HG02571 (cell line): ENCODE measurements around the gene TOM1L2.

Experiments used
- ATAC-seq: cut with Tn5 transposase; IDR thresholded peaks from one replicate; pipeline ENCODE4 v1.9.1; 2021; ENCODE audit warnings: mild to moderate bottlenecking, moderate library complexity; ENCODE audit not compliant: unreplicated experiment

TOM1L2 gene

GRCh38 chr17:17823433-17824118, 148.6 kb downstream of the TOM1L2 start:
- ATAC-seq: peak; percentile 70

GRCh38 chr17:17822616-17823015, 149.6 kb downstream of the TOM1L2 start:
- ATAC-seq: no peak

GRCh38 chr17:17822189-17822588, 150.0 kb downstream of the TOM1L2 start:
- no peak for ATAC-seq

- ATAC-seq: no peak
Observed at GRCh38 chr17:17820463-17821158, 151.6 kb downstream of the TOM1L2 start.

- ATAC-seq: no peak
Observed at GRCh38 chr17:17820046-17820445, 152.2 kb downstream of the TOM1L2 start.

GRCh38 chr17:17819561-17819995, 152.6 kb downstream of the TOM1L2 start:
- peak; percentile 51 for ATAC-seq

GRCh38 chr17:17819111-17819510, 153.1 kb downstream of the TOM1L2 start:
- no peak for ATAC-seq

GRCh38 chr17:17818088-17818526, 154.1 kb downstream of the TOM1L2 start:
- no peak for ATAC-seq

GRCh38 chr17:17817552-17817947, 154.7 kb downstream of the TOM1L2 start:
- no peak for ATAC-seq

- no peak for ATAC-seq
Observed at GRCh38 chr17:17816831-17817551, 155.2 kb downstream of the TOM1L2 start.

- ATAC-seq: no peak
Observed at GRCh38 chr17:17816240-17816814, 155.9 kb downstream of the TOM1L2 start.

- no peak for ATAC-seq
Observed at GRCh38 chr17:17815436-17816200, 156.6 kb downstream of the TOM1L2 start.

- no peak for ATAC-seq
Observed at GRCh38 chr17:17815062-17815406, 157.2 kb downstream of the TOM1L2 start.

GRCh38 chr17:17814162-17815061, 157.8 kb downstream of the TOM1L2 start:
- no peak for ATAC-seq

- no peak for ATAC-seq
Observed at GRCh38 chr17:17813725-17814095, 158.5 kb downstream of the TOM1L2 start.

GRCh38 chr17:17813055-17813724, 159.0 kb downstream of the TOM1L2 start:
- no peak for ATAC-seq

- ATAC-seq: no peak
Observed at GRCh38 chr17:17812211-17813054, 159.8 kb downstream of the TOM1L2 start.
